H1 (cell line): ENCODE results near the gene GSTM2. TPM values are rescaled to one million over a fixed set of nuclear protein-coding genes. Genes with fewer than 3 reads are reported as not detected.

Experiments used
- ATF2 ChIP-seq: IDR thresholded peaks from 2 replicates; pipeline ENCODE4 v1.6.1; 2012; ENCODE audit warnings: low read length, inconsistent platforms
- CHD7 ChIP-seq: fragments of 300-600 bp; sonication (generic); IDR thresholded peaks from 2 replicates; pipeline ENCODE4 v1.7.1; 2012; ENCODE audit warnings: low read length, moderate library complexity, mild to moderate bottlenecking, inconsistent platforms; ENCODE audit not compliant: insufficient replicate concordance
- EP300 ChIP-seq, 2 experiments: IDR thresholded peaks; 1 replicate in 1 of 2; 2 replicates in 1 of 2; pipeline ENCODE4 v1.6.1; 2011 to 2012; ENCODE audit warnings: low read depth in 2 of 2, low read length in 2 of 2, mild to moderate bottlenecking in 2 of 2, borderline replicate concordance in 1 of 2, inconsistent platforms in 1 of 2, moderate library complexity in 1 of 2
- GABPA ChIP-seq: IDR thresholded peaks from 2 replicates; pipeline ENCODE4 v1.6.1; 2011; ENCODE audit warnings: mild to moderate bottlenecking, low read length, moderate library complexity, borderline replicate concordance; ENCODE audit not compliant: insufficient read depth
- POLR2A ChIP-seq, 2 experiments: IDR thresholded peaks; 1 replicate in 1 of 2; 2 replicates in 1 of 2; pipeline ENCODE4 v1.6.1; 2011; ENCODE audit warnings: low read depth in 2 of 2, low read length in 2 of 2, mild to moderate bottlenecking in 2 of 2; ENCODE audit errors: control extremely low read depth in 1 of 2
- POU5F1 ChIP-seq: IDR thresholded peaks from 2 replicates; pipeline ENCODE4 v1.6.1; 2011; ENCODE audit warnings: low read depth, mild to moderate bottlenecking, low read length, moderate library complexity
- SP2 ChIP-seq: IDR thresholded peaks from 2 replicates; pipeline ENCODE4 v1.6.1; 2012; ENCODE audit warnings: mild to moderate bottlenecking, low read length, inconsistent platforms
- YY1 ChIP-seq: IDR thresholded peaks from 2 replicates; pipeline ENCODE4 v1.6.1; 2011; ENCODE audit warnings: low read depth, mild to moderate bottlenecking, low read length
- polyA plus RNA-seq, 7 experiments: library from polyadenylated mRNA; depleted of rRNA in 3 of 7; stranded (reverse) in 5 of 7; unstranded in 2 of 7; fragments of >200 nt in 5 of 7; fragments of 200-250 nt in 2 of 7; gene quantifications; 1 replicate in 5 of 7; 2 replicates in 1 of 7; 4 replicates in 1 of 7; pipeline versions ENCODE4 v1.2.1 to v1.2.3, GENCODE V29; 2011 to 2013; ENCODE audit warnings: missing spikeins in 2 of 7, mixed read lengths in 2 of 7
- total RNA-seq: library from RNA; stranded (reverse); fragmentation: NEBNext Ultra II Directional; extraction: Animal tissue kit (Norgen Biotek cat#: 25700); gene quantifications from 2 replicates; pipeline ENCODE4 v1.2.1, GENCODE V29; 2021

GSTM2 gene
- total and polyA plus RNA-seq, 2 of the 8 experiments (the other 6 are each of a cell fraction or from before 2014, with no cell fraction given): 9.6 to 23.1 TPM

- TF ChIP-seq CHD7: no peak
- TF ChIP-seq SP2: no peak
- no peak for TF ChIP-seq POLR2A (IDR thresholded peaks at IDR 0.05; ENCODE audit: control extremely low read depth in 1 of 2, low read depth in 2 of 2, low read length in 2 of 2)
- TF ChIP-seq GABPA: peak; percentile 65; the same call in 1 of the 2 replicates
- 0 out of 3 replicates have a peak, but pooled peaks of 1 of the 2 experiments have one; percentile 12 for TF ChIP-seq EP300 (IDR thresholded peaks at IDR 0.05; ENCODE audit: borderline replicate concordance in 1 of 2, low read depth in 2 of 2, low read length in 2 of 2)
- peak; percentile 57; the same call in 1 of the 2 replicates for TF ChIP-seq YY1
- TF ChIP-seq ATF2: no peak
- TF ChIP-seq POU5F1: no peak
Observed at GRCh38 chr1:109643385-109644230, 24.2 kb upstream of the GSTM2 start (continued).
